Measurements from ENCODE around the gene ZNF727.
"Not testable (repeated sequence)": the region's sequence is repeated elsewhere in the genome, so short reads cannot be mapped to it uniquely, and the experiment has no call there.

Gene ZNF727

DNA sequence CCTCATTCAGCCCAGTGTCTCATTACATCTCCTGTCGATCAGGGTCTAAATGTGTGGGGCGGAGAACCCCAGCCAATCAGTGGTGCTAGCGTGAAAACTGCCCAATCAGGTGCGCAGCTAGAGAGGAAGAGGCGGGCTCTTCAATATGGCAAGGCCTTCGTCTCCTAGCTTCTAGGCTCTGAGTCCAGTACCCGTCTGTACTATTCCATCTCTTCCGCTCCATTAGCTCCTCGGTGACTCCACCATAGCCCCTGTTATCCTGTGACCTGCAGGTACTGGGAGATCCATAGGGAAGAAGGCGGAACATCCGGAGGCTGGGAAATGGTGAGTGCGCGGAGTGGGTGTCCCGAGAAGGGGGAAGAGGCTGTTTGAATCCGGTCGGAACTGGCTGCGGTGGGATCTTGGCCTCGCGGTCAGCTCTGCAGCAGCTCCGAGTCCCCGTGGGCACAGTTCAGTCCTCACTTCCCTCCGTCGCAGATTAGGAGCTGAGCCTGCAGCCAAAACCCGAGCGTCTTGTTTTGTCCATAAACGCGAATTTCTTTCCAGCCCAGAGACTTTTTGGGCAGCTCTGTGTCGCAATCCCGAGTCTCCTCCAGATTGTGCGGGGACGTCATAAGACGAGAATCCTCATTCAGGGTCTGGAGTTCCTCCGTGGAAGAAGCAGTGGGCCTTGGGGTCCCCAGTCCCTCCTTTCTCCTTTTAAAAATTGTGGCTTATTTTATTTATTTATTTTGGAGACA is at the start of gene ZNF727:
Gene ZNF727 (plus strand): TSS at position 134 of the 740 bp plus-strand sequence. CDS start 188 bp downstream, at position 322.
- peak; percentile 97 for DNase-seq

GRCh38 chr7:63998549-63998948 is 46.7 kb upstream of the ZNF727 start, which contains the start of gene ZNF722:
ZNF722 (plus strand) TSS chr7:63998849; CDS start chr7:63998962, 113 bp downstream.
- DNase-seq: no peak

DNA sequence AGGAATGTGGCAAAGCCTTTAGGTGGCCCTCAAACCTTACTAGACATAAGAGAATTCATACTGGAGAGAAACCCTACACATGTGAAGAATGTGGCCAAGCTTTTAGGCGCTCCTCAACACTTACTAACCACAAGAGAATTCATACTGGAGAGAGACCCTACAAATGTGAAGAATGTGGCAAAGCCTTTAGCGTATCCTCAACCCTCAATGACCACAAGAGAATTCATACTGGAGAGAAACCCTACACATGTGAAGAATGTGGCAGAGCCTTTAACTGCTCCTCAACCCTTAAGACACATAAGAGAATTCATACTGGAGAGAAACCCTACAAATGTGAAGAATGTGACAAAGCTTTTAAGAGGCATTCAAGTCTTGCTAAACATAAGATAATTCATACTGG is 29.7 kb upstream of the ZNF727 start:
- DNase-seq: not testable (repeated sequence)

DNA sequence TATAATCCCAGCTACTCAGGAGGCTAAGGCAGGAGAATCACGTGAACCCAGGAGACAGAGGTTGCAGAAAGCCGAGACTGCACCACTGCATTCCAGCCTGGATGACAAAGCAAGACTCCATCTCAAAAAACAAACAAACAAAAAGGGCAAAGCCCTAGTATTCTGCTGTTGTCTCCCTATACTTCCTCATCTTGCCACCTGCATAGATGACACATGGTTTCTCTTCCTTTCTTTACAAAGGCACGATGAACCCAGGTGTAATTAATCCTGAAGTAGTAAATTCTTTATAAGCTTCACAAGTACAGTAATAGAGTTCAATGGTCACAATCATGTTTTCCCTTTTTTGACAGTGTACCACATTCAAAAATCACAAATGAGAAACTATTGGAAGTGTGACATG is 9.8 kb upstream of the ZNF727 start:
- no peak for DNase-seq

DNA sequence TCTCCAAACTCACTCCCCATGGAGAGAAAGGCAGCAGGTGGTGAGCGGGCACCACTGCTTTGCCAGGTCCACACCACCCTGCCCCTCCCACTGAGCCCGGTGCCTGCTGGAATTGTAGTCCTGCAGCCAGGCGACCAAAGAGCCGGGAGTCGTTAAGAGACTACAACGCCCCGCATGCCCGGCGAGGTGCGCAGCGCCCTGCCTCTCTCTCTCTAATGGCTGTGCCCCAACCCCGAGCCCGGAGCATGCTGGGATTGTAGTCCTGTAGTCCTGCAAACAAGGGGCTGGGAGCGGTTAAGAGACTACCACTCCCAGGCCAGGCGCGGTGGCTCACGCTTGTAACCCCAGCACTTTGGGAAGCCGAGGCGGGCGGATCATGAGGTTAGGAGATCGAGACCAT is 8.1 kb upstream of the ZNF727 start:
- DNase-seq: no peak

DNA sequence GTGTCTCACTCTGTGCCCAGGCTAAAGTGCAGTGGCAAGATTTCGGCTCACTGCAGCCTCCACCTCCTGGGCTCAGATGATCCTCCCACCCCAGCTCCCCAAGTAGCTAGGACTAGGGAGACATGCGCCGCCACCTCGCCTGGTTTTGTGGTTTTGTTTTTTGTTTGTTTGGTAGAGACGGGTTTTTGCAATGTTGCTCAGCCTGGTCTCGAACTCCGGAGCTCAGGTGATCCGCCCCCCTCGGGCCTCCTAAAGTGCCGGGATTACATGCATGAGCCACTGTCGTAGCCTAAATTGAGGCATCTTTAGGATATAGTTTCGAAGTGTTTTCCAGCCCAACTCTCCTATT is 781 bp downstream of the ZNF727 start:
- no peak for DNase-seq

DNA sequence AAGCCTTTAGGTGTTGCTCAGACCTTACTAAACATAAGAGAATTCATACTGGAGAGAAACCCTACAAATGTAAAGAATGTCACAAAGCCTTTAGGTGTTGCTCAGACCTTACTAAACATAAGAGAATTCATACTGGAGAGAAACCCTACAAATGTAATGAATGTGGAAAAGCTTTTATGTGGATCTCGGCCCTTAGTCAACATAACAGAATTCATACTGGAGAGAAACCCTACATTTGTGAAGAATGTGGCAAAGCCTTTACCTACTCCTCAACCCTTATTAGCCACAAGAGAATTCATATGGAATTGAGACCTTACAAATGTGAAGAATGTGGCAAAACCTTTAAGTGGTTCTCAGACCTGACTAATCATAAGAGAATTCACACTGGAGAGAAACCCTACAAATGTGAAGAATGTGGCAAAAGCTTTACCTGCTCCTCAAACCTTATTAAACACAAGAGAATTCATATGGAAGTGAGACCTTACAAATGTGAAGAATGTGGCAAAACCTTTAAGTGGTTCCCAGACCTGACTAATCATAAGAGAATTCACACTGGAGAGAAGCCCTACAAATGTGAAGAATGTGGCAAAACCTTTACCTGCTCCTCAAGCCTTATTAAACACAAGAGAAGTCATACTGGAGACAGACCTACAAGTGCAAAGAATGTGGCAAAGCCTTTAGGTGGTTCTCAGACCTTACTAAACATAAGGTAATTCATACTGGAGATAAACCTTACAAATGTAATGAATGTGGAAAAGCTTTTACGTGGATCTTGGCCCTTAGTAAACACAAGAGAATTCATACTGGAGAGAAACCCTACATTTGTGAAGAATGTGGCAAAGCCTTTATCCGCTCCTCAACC is 32.8 kb downstream of the ZNF727 start:
- not testable (repeated sequence) for DNase-seq

DNA sequence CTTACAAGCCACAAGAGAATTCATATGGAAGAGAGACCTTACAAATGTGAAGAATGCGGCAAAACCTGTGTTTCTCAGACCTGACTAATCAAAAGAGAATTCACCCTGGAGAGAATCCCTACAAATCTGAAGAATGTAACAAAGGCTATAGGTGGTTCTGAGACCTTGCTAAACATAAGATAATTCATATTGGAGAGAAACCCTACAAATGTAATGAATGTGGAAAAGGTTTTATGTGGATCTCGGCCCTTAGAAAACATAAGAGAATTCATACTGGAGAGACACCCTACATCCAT is 33.4 kb downstream of the ZNF727 start:
- DNase-seq: no peak

GRCh38 chr7:64087501-64087900 is 42.3 kb downstream of the ZNF727 start:
- DNase-seq: no peak

DNA sequence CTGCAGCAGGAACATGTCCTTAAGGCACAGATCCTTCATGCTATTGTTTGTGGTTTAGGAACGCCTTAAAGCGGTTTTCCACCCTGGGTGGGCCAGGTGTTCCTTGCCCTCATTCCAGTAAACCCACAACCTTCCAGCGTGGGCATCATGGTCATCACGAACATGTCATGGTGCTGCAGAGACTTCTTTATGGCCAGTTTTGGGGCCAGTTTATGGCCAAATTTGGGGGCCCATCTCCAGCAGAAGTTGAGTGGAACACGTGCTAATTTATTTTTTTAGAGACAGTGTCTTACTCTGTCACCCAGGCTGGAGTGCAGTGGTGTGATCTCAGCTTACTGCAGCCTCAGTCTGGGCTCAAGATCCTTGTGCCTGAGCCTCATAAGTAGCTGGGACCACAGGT is 43.6 kb downstream of the ZNF727 start:
- not testable (repeated sequence) for DNase-seq

Data from NCI-H1092 (cell line).